ENCODE results near the gene PTPRG.

- TF ChIP-seq POLR2AphosphoS5 (IDR thresholded peaks at IDR 0.05; ENCODE audit: low read depth, low read length) (no peak), SIN3A (IDR thresholded peaks at IDR 0.05; ENCODE audit: borderline replicate concordance, insufficient read depth, low read length) (no peak), TAF1 (IDR thresholded peaks at IDR 0.05; ENCODE audit: borderline replicate concordance, insufficient read depth, low read length) (no peak), REST (IDR thresholded peaks at IDR 0.05; ENCODE audit: insufficient read depth in 1 of 2, low read depth in 2 of 2, low read length in 2 of 2) (no peak), FOXP2 (optimal IDR thresholded peaks at IDR 0.05; ENCODE audit: borderline replicate concordance, extremely low read depth, extremely low read length, insufficient read depth) (no peak)
These were observed 33.9 kb downstream of the PTPRG start for GRCh38 chr3:61595288-61595687.

All from PFSK-1 (cell line).